HEK293T (cell line): ENCODE results near the gene CHST11.

ENCODE experiments used
- CTCF ChIA-PET: fragments of 350-600 bp; formaldehyde crosslinking; extraction: SDS; loops from one replicate; lab custom pipeline; 2021; ENCODE audit warnings: antibody characterized with exemption, inconsistent platforms; lab: Yijun Ruan, JAX
- POLR2A ChIA-PET: fragments of 350-600 bp; formaldehyde crosslinking; extraction: SDS; loops from one replicate; lab custom pipeline; 2020; ENCODE audit warnings: antibody characterized with exemption, inconsistent platforms; lab: Yijun Ruan, JAX
- DNase-seq: peaks from one replicate; pipeline ENCODE4 v3.0.0; 2012; ENCODE audit warnings: mixed read lengths; ENCODE audit errors: extremely low spot score
- ARNT ChIP-seq: fragments of 450-650 bp; IDR thresholded peaks from 2 replicates; pipeline ENCODE4 v1.6.1; 2017; ENCODE audit warnings: mild to moderate bottlenecking
- BHLHE40 ChIP-seq: fragments of 450-650 bp; IDR thresholded peaks from 2 replicates; pipeline ENCODE4 v1.6.1; 2016; ENCODE audit warnings: mild to moderate bottlenecking, moderate library complexity, borderline replicate concordance
- CTBP1 ChIP-seq: fragments of 450-650 bp; IDR thresholded peaks from 2 replicates; pipeline ENCODE4 v1.6.1; 2016; ENCODE audit warnings: borderline replicate concordance
- ELF4 ChIP-seq: fragments of 450-650 bp; IDR thresholded peaks from 2 replicates; pipeline ENCODE4 v1.6.1; 2017; ENCODE audit warnings: antibody characterized with exemption
- FOXA1 ChIP-seq: fragments of 450-650 bp; IDR thresholded peaks from 2 replicates; pipeline ENCODE4 v1.6.1; 2016; ENCODE audit warnings: mild to moderate bottlenecking
- FOXK2 ChIP-seq: fragments of 450-650 bp; IDR thresholded peaks from 2 replicates; pipeline ENCODE4 v1.6.1; 2016; ENCODE audit warnings: mild to moderate bottlenecking
- FOXM1 ChIP-seq: fragments of 450-650 bp; IDR thresholded peaks from 2 replicates; pipeline ENCODE4 v1.6.1; 2017; ENCODE audit warnings: mild to moderate bottlenecking, borderline replicate concordance
- HDGF ChIP-seq: fragments of 450-650 bp; IDR thresholded peaks from 2 replicates; pipeline ENCODE4 v1.6.1; 2017; ENCODE audit warnings: antibody characterized with exemption, borderline replicate concordance
- L3MBTL2 ChIP-seq: fragments of 450-650 bp; conservative IDR thresholded peaks from 2 replicates; pipeline ENCODE4 v1.6.1; 2016; ENCODE audit warnings: mild to moderate bottlenecking
- LEF1 ChIP-seq: fragments of 450-650 bp; IDR thresholded peaks from 2 replicates; pipeline ENCODE4 v1.6.1; 2017; ENCODE audit warnings: mild to moderate bottlenecking, borderline replicate concordance
- NFRKB ChIP-seq: fragments of 450-650 bp; IDR thresholded peaks from 2 replicates; pipeline ENCODE4 v1.6.1; 2016; ENCODE audit warnings: mild to moderate bottlenecking, moderate library complexity
- PKNOX1 ChIP-seq: fragments of 450-650 bp; IDR thresholded peaks from 2 replicates; pipeline ENCODE4 v1.6.1; 2016
- SP1 ChIP-seq: fragments of 450-650 bp; IDR thresholded peaks from 2 replicates; pipeline ENCODE4 v1.6.1; 2017
- SUZ12 ChIP-seq: fragments of 450-650 bp; IDR thresholded peaks from 2 replicates; pipeline ENCODE4 v1.6.1; 2016; ENCODE audit warnings: mild to moderate bottlenecking
- TARDBP ChIP-seq: fragments of 450-650 bp; IDR thresholded peaks from 2 replicates; pipeline ENCODE4 v1.6.1; 2016
- ZNF384 ChIP-seq: fragments of 450-650 bp; IDR thresholded peaks from 2 replicates; pipeline ENCODE4 v1.6.1; 2016

Gene CHST11

GRCh38 chr12:104590022-104590421 lies 133.3 kb downstream of the CHST11 start:
- ChIA-PET POLR2A (no interaction called here), CTCF (no interaction called here)
- TF ChIP-seq ARNT (no peak), SP1 (no peak), ELF4 (no peak), FOXA1 (no peak), NFRKB (no peak), PKNOX1 (no peak), BHLHE40 (no peak)
- DNase-seq: no peak

- TF ChIP-seq ARNT: no peak
- no peak for TF ChIP-seq ELF4
- no peak for TF ChIP-seq SUZ12
- no peak for TF ChIP-seq BHLHE40
- no peak for TF ChIP-seq FOXK2
- TF ChIP-seq NFRKB: no peak
- no peak for DNase-seq
- ChIA-PET CTCF (no interaction called here), POLR2A (no interaction called here)
Observed at GRCh38 chr12:104591257-104591885, 134.6 kb downstream of the CHST11 start.

- CTCF ChIA-PET: no interaction called here
Observed at GRCh38 chr12:104593482-104593881, 136.7 kb downstream of the CHST11 start.

GRCh38 chr12:104596134-104596799 lies 139.5 kb downstream of the CHST11 start:
- ChIA-PET POLR2A (no interaction called here), CTCF (no interaction called here)
- TF ChIP-seq FOXA1 (no peak), L3MBTL2 (no peak), SUZ12 (no peak), FOXK2 (no peak), CTBP1 (no peak), ELF4 (no peak), BHLHE40 (no peak), ARNT (no peak), TARDBP (no peak), NFRKB (no peak)
- no peak for DNase-seq

More at GRCh38 chr12:104593482-104593881, 136.7 kb downstream of the CHST11 start:
- POLR2A ChIA-PET: no interaction called here
- DNase-seq: no peak
- TF ChIP-seq ELF4 (no peak), HDGF (no peak)

GRCh38 chr12:104596898-104597843 lies 140.4 kb downstream of the CHST11 start:
- TF ChIP-seq FOXM1 (no peak), LEF1 (no peak), TARDBP (no peak), NFRKB (no peak), CTBP1 (no peak), FOXK2 (no peak), ARNT (no peak), SUZ12 (no peak), ZNF384 (no peak)
- CTCF ChIA-PET: no interaction called here
- DNase-seq: no peak
- POLR2A ChIA-PET: no interaction called here

- CTCF ChIA-PET: no interaction called here
- POLR2A ChIA-PET: no interaction called here
- no peak for DNase-seq
- no peak for TF ChIP-seq ZNF384
- TF ChIP-seq CTBP1: no peak
- no peak for TF ChIP-seq HDGF
- no peak for TF ChIP-seq ARNT
- no peak for TF ChIP-seq L3MBTL2
Observed at GRCh38 chr12:104598342-104599271, 141.9 kb downstream of the CHST11 start.
